A549 treated with CORT108297 at 1 μM for 4 hours (cell line): ENCODE results near the gene FSIP1. TPM values are rescaled to one million over a fixed set of nuclear protein-coding genes. Genes with fewer than 3 reads are reported as not detected.

Source experiments
- total RNA-seq: library from RNA; stranded (reverse); fragments of 200-300 nt; extraction: Qiagen RNA extraction; gene quantifications from 5 replicates; pipeline ENCODE4 v1.2.3, GENCODE V29; 2022

The FSIP1 gene
- 0.49 to 0.74 TPM (median 0.61 TPM) in 5 replicates for total RNA-seq

GRCh38 chr15:39782441-39783138 is at the start of gene FSIP1:
TSS of gene FSIP1 (minus strand) at chr15:39782841. CDS start at chr15:39776524, 6,317 bp downstream.

DNA sequence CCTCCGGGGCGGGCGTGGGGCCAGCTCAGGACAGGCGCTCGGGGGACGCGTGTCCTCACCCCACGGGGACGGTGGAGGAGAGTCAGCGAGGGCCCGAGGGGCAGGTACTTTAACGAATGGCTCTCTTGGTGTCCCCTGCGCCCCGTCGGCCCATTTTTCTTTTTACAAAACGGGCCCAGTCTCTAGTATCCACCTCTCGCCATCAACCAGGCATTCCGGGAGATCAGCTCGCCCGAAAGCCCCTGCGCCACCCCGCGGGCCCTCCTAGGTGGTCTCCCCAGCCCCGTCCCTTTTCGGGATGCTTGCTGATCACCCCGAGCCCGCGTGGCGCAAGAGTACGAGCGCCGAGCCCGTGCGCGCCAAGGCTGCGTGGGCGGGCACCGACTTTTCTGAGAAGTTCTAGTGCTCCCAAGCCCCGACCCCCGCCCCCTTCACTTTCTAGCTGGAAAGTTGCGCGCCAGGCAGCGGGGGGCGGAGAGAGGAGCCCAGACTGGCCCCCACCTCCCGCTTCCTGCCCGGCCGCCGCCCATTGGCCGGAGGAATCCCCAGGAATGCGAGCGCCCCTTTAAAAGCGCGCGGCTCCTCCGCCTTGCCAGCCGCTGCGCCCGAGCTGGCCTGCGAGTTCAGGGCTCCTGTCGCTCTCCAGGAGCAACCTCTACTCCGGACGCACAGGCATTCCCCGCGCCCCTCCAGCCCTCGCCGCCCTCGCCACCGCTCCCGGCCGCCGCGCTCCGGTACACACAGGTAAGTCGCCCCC is 202.0 kb downstream of the FSIP1 start, which contains the start of gene THBS1:
Gene THBS1 (plus strand): TSS at position 595 of the 757 bp plus-strand sequence. CDS start 779 bp downstream, outside the sequence.

Other genes with a start within 250 kb of the FSIP1 start
- gene THBS1, start 201.8 kb downstream of the FSIP1 start, total RNA-seq = 23.9 to 42.6 TPM (median 33.0 TPM) in 5 replicates
- gene GPR176, start 137.4 kb upstream of the FSIP1 start, total RNA-seq = 10.0 to 14.0 TPM (median 11.1 TPM) in 5 replicates
- gene EIF2AK4, start 151.3 kb upstream of the FSIP1 start, total RNA-seq = 17.2 to 20.0 TPM (median 18.7 TPM) in 5 replicates